ENCODE data around the gene HDAC4. TPM values are rescaled to one million over a fixed set of nuclear protein-coding genes. Genes with fewer than 3 reads are reported as not detected.
A peak's percentile ranks its signal among the peaks of the same experiment; 100 is the strongest.

Gene HDAC4
- total RNA-seq, 1 experiment from 2014 or later: 32.0 TPM

GRCh38 chr2:239291475-239292350 lies 109.1 kb downstream of the HDAC4 start:
- H3K79me2 ChIP-seq (ENCODE audit: insufficient read depth, low read length): peaks cover 2% of the 10 kb centered on the region; the same call in 1 of the 2 replicates

More at GRCh38 chr2:239291475-239292350, 109.1 kb downstream of the HDAC4 start:
- Histone ChIP-seq H2BK15ac (ENCODE audit: low read depth, low read length) (no peak overlapping the region), H2AFZ (ENCODE audit: low read length) (no peak overlapping the region), H4K91ac (ENCODE audit: insufficient read length, low read depth, low read length) (peak overlapping the region; percentile 6), H3K79me1 (ENCODE audit: insufficient read depth, low read depth, low read length, poor library complexity, severe bottlenecking) (no peaks in the 10 kb centered on the region), H3K23me2 (ENCODE audit: insufficient read length, low read depth, low read length, poor library complexity, severe bottlenecking) (no peaks in the 10 kb centered on the region), H3K9ac (ENCODE audit: extremely low read depth, insufficient read length, low read length) (no peak overlapping the region), H2BK20ac (ENCODE audit: low read depth, low read length, poor library complexity, severe bottlenecking) (no peak overlapping the region), H4K8ac (replicated peaks; ENCODE audit: insufficient read length, low read depth, low read length) (no peak overlapping the region), H3K27ac (ENCODE audit: insufficient read length, low read depth, low read length) (no peak overlapping the region), H3K27me3 (ENCODE audit: insufficient read depth, low read length) (no peaks in the 10 kb centered on the region), H2BK12ac (ENCODE audit: insufficient read length, low read depth, low read length) (no peak overlapping the region), H2BK5ac (ENCODE audit: insufficient read length, low read length) (no peak overlapping the region), H3K18ac (ENCODE audit: insufficient read length, low read depth, low read length) (peak overlapping the region; percentile 84), H3K23ac (ENCODE audit: insufficient read length, low read depth, low read length) (no peak overlapping the region), H3K9me3 (ENCODE audit: control insufficient read depth, low read depth, low read length) (no peaks in the 10 kb centered on the region), H2AK5ac (ENCODE audit: insufficient read length, low read length) (no peak overlapping the region), H3K4ac (ENCODE audit: low read depth, low read length) (no peak overlapping the region), H3K14ac (ENCODE audit: insufficient read depth, low read length) (peak overlapping the region; percentile 84), H3T11ph (ENCODE audit: low read length) (no peak overlapping the region), H3K4me1 (ENCODE audit: insufficient read depth, low read length) (peaks cover 18% of the 10 kb centered on the region; the same call in 1 of the 2 replicates), H3K56ac (ENCODE audit: insufficient read length, low read depth, low read length) (no peak overlapping the region), H4K5ac (ENCODE audit: insufficient read length, low read depth, low read length) (no peak overlapping the region), H4K20me1 (ENCODE audit: control insufficient read depth, insufficient read depth, insufficient read length) (peaks cover 2% of the 10 kb centered on the region), H2BK120ac (ENCODE audit: low read depth, low read length, poor library complexity, severe bottlenecking) (no peak overlapping the region), H3K4me2 (ENCODE audit: insufficient read depth, insufficient read length, low read length) (no peak overlapping the region)
- peak; percentile 89 for DNase-seq
- H3K4me1 Mint-ChIP-seq: peaks cover 78 to 86% of the 10 kb centered on the region in 2 experiments
- H3K9me3 Mint-ChIP-seq: no peaks in the 10 kb centered on the region; a peak in 1 of 5 replicates
- no peaks in the 10 kb centered on the region for H3K36me3 Mint-ChIP-seq (ENCODE audit: insufficient read depth in 1 of 3, low read depth in 3 of 3)
- no CpG with 5 or more reads among the region's 30 CpGs for WGBS (ENCODE audit: extremely low coverage, insufficient read length, low lambda C conversion rate)
- H3K27me3 Mint-ChIP-seq (ENCODE audit: low read depth): no peaks in the 10 kb centered on the region
- H3K27ac Mint-ChIP-seq: peak overlapping the region; percentile 90 to 97 (median 92); a peak in 6 of 7 replicates
- TF ChIP-seq CTCF (conservative IDR thresholded peaks at IDR 0.05): no peak
- H3K4me3 Mint-ChIP-seq: peak overlapping the region; percentile 17 to 47; a peak in 4 of 5 replicates
